Left kidney (tissue), 2 donors: ENCODE measurements around the gene OSBPL5. TPM values are rescaled to one million over a fixed set of nuclear protein-coding genes. Genes with fewer than 3 reads are reported as not detected.
A peak's percentile ranks its signal among the peaks of the same experiment; 100 is the strongest.

Source experiments
- DNase-seq: peaks from one replicate; pipeline ENCODE4 v3.0.0-alpha.2; 2013
- polyA plus RNA-seq: library from polyadenylated mRNA; unstranded; fragments of 120-200 nt; gene quantifications from one replicate; pipeline ENCODE4 v1.2.1, GENCODE V29; 2013; ENCODE audit not compliant: insufficient read length

OSBPL5 gene
- polyA plus RNA-seq, 1 donor = 20.5 TPM

- DNase-seq = no peak
These were observed 1.7 kb downstream of the OSBPL5 start for GRCh38 chr11:3163241-3163981.

GRCh38 chr11:3162410-3163240 lies 2.5 kb downstream of the OSBPL5 start:
- DNase-seq = no peak

GRCh38 chr11:3161720-3162409 lies 3.2 kb downstream of the OSBPL5 start:
- no peak for DNase-seq

- DNase-seq = no peak
These were observed 3.8 kb downstream of the OSBPL5 start for GRCh38 chr11:3161309-3161708.

- DNase-seq = peak; percentile 92
These were observed 4.7 kb downstream of the OSBPL5 start for GRCh38 chr11:3160252-3161031.

GRCh38 chr11:3159296-3160190 lies 5.6 kb downstream of the OSBPL5 start:
- no peak for DNase-seq

- no peak for DNase-seq
These were observed 6.3 kb downstream of the OSBPL5 start for GRCh38 chr11:3158821-3159220.

GRCh38 chr11:3158131-3158591 lies 6.9 kb downstream of the OSBPL5 start:
- no peak for DNase-seq

- no peak for DNase-seq
These were observed 7.6 kb downstream of the OSBPL5 start for GRCh38 chr11:3157381-3158130.

- DNase-seq = no peak
These were observed 8.3 kb downstream of the OSBPL5 start for GRCh38 chr11:3156661-3157311.

GRCh38 chr11:3156282-3156660 lies 8.8 kb downstream of the OSBPL5 start:
- no peak for DNase-seq

GRCh38 chr11:3155691-3156258 lies 9.3 kb downstream of the OSBPL5 start:
- DNase-seq = no peak

- no peak for DNase-seq
These were observed 9.9 kb downstream of the OSBPL5 start for GRCh38 chr11:3155216-3155615.

- DNase-seq = no peak
These were observed 11.0 kb downstream of the OSBPL5 start for GRCh38 chr11:3154001-3154599.

- no peak for DNase-seq
These were observed 11.7 kb downstream of the OSBPL5 start for GRCh38 chr11:3153291-3153861.

- no peak for DNase-seq
These were observed 12.5 kb downstream of the OSBPL5 start for GRCh38 chr11:3152471-3153110.

- no peak for DNase-seq
These were observed 14.4 kb downstream of the OSBPL5 start for GRCh38 chr11:3150726-3151125.

- no peak for DNase-seq
These were observed 15.3 kb downstream of the OSBPL5 start for GRCh38 chr11:3149852-3150188.
